OCI-LY3 (cell line): ENCODE results near the gene LMBRD1.

Experiments
- H2AFZ ChIP-seq: fragments of 200-600, 300-600 bp; shearing (Covaris generic); 2 replicates; pipeline ENCODE4 v1.6.0; 2014; ENCODE audit warnings: antibody characterized with exemption, low read depth, low read length
- H3K27ac ChIP-seq: fragments of 200-600, 300-600 bp; sonication (generic); 2 replicates; pipeline ENCODE4 v1.5.1; 2014; ENCODE audit warnings: mild to moderate bottlenecking, low read length, moderate library complexity, mixed read lengths
- H3K27me3 ChIP-seq: fragments of 200-600, 300-600 bp; sonication (generic); 2 replicates; pipeline ENCODE4 v1.6.1; 2014; ENCODE audit warnings: low read depth, low read length, mixed read lengths
- H3K36me3 ChIP-seq: fragments of 200-600, 300-600 bp; sonication (generic); replicated peaks from 2 replicates; pipeline ENCODE3; 2014; ENCODE audit warnings: low read depth, low read length, mixed read lengths
- H3K4me1 ChIP-seq: fragments of 300-600, 200-600 bp; sonication (generic); 2 replicates; pipeline ENCODE4 v1.6.1; 2014; ENCODE audit warnings: low read length, mixed read lengths
- H3K4me2 ChIP-seq: fragments of 200-600, 300-600 bp; sonication (generic); 2 replicates; pipeline ENCODE4 v1.6.1; 2014; ENCODE audit warnings: low read length, mixed read lengths
- H3K4me3 ChIP-seq: fragments of 300-600, 200-600 bp; sonication (generic); 2 replicates; pipeline ENCODE4 v1.5.1; 2014; ENCODE audit warnings: antibody characterized with exemption, mild to moderate bottlenecking, low read length, moderate library complexity
- H3K79me2 ChIP-seq: fragments of 300-600, 200-600 bp; shearing (Covaris generic); 2 replicates; pipeline ENCODE4 v1.6.1; 2014; ENCODE audit warnings: mild to moderate bottlenecking, low read length, mixed read lengths
- H3K9ac ChIP-seq: fragments of 300-600, 200-600 bp; shearing (Covaris generic); 2 replicates; pipeline ENCODE4 v1.6.0; 2014; ENCODE audit warnings: mild to moderate bottlenecking, low read length, moderate library complexity
- H3K9me3 ChIP-seq: fragments of 200-600, 300-600 bp; shearing (Covaris generic); 2 replicates; pipeline ENCODE4 v1.6.1; 2014; ENCODE audit warnings: low read length, mixed read lengths; ENCODE audit not compliant: insufficient read depth
- H4K20me1 ChIP-seq: fragments of 200-600, 300-600 bp; sonication (generic); 2 replicates; pipeline ENCODE4 v1.6.1; 2016; ENCODE audit warnings: low read length, mixed read lengths; ENCODE audit not compliant: insufficient read depth
- EZH2phosphoT487 ChIP-seq: fragments of 200-600 bp; shearing (Covaris generic); IDR thresholded peaks from 2 replicates; pipeline ENCODE4 v1.6.1; 2018; ENCODE audit warnings: antibody characterized with exemption, mixed run types, low read depth
- TF ChIP-seq, protein P1 (sequence below): fragments of 200-600, 300-600 bp; sonication (generic); IDR thresholded peaks from 2 replicates; pipeline ENCODE4 v1.5.1; 2014; ENCODE audit warnings: antibody characterized with exemption, low read length, low read depth

Gene LMBRD1

DNA sequence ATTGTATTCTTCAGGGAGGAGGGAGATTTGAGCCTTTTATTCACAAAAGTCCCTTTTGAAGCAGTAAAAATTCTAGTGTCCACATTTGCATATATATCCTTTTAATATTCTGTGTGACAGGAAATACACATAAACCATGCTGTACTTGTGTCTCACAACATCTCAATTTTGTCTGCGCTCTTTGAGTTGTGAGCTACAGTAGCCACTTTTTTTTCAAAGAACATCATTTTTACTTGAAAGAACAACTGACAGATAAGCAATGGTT lies 21.3 kb downstream of the LMBRD1 start:
- TF ChIP-seq EZH2phosphoT487, result no peak
- TF ChIP-seq, protein P1, sequence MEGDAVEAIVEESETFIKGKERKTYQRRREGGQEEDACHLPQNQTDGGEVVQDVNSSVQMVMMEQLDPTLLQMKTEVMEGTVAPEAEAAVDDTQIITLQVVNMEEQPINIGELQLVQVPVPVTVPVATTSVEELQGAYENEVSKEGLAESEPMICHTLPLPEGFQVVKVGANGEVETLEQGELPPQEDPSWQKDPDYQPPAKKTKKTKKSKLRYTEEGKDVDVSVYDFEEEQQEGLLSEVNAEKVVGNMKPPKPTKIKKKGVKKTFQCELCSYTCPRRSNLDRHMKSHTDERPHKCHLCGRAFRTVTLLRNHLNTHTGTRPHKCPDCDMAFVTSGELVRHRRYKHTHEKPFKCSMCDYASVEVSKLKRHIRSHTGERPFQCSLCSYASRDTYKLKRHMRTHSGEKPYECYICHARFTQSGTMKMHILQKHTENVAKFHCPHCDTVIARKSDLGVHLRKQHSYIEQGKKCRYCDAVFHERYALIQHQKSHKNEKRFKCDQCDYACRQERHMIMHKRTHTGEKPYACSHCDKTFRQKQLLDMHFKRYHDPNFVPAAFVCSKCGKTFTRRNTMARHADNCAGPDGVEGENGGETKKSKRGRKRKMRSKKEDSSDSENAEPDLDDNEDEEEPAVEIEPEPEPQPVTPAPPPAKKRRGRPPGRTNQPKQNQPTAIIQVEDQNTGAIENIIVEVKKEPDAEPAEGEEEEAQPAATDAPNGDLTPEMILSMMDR, result no peak
- Histone ChIP-seq H4K20me1 (peaks cover 7% of the 10 kb centered on the region; the same call in 1 of the 2 replicates), H3K27me3 (no peaks in the 10 kb centered on the region), H3K27ac (no peak overlapping the region), H3K9me3 (no peaks in the 10 kb centered on the region), H2AFZ (no peak overlapping the region), H3K79me2 (no peaks in the 10 kb centered on the region), H3K4me3 (no peak overlapping the region), H3K4me1 (no peaks in the 10 kb centered on the region), H3K36me3 (peaks cover 38% of the 10 kb centered on the region), H3K4me2 (no peak overlapping the region), H3K9ac (no peak overlapping the region)

DNA sequence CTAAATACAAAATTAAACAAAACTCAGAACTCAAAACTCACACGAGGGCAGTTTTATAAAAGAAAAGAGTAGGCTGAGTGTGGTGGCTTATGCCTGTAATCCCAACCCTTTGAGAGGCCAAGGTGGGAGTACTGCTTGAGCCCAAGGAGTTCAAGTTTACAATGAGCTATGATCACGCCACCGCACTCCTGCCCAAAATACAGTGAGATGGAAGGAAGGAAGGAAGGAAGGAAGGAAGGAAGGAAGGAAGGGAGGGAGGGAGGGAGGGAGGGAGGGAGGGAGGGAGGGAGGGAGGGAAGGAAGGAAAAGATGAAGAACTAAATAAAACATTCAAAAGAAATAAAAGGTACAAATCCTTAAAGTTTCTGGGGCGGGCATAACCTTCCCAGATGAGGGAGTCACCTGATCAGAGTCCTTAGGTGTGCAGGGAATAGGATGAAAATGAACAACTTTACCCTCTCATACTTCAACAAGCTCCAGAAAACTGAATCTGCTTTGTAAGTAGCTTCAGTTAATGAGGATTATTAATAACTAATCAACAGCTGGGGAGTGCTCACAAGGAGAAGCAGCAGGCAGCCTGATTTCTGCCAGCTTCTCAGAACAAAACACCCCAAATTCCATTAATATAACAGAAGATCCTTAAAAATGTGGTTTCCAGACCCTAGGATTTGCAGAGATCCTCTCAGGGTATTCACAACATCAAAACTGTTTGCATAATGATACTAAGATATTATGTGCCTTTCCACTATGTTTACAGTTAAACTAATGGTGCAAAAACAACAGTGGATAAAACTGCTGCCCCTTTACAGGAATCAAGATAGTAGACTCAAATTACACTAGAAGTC lies 21.8 kb downstream of the LMBRD1 start:
- H3K4me2 ChIP-seq, result no peak overlapping the region
- H3K9ac ChIP-seq, result no peak overlapping the region
- no peaks in the 10 kb centered on the region for H3K9me3 ChIP-seq
- H2AFZ ChIP-seq, result no peak overlapping the region
- no peaks in the 10 kb centered on the region for H3K79me2 ChIP-seq
- TF ChIP-seq EZH2phosphoT487, result no peak
- TF ChIP-seq, protein P1, result no peak
- H3K4me3 ChIP-seq, result no peak overlapping the region
- no peaks in the 10 kb centered on the region for H3K27me3 ChIP-seq
- H4K20me1 ChIP-seq, result peaks cover 7% of the 10 kb centered on the region; the same call in 1 of the 2 replicates
- peaks cover 43% of the 10 kb centered on the region for H3K36me3 ChIP-seq
- H3K27ac ChIP-seq, result no peak overlapping the region
- no peaks in the 10 kb centered on the region for H3K4me1 ChIP-seq

DNA sequence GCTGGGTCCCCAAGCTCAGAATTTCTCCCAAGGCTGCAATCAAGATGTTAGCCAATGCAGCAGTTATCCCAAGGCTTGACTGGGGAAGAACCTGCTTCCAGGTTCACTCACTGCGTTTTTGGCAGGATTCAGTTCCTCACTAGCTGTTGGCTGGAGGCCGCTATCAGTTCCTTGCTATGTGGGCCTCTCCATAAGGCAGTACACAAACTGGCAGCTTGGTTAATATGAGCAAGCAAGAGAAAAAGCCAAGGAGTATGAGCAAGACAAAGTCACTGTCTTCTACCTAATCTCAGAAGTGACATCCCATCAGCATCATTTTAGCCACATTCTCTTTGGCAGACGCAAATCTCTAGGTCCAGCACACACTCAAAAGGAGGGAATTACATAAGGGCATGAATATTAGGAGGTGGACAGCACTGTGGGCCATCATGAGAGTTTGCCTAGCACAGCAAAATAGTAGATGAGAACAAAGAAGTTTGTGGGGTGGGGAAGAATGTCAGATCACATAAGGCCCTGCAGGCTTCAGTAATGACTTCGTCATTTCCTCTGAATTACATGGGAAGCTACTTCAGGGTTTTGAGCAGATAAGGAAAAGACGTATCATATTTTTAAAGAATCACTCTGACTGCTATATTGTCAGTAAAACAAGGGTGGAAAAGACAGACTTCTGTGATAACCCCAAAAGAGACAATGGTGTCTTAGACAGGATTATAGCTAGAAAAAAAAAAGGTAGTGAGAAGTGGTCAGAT lies 25.5 kb downstream of the LMBRD1 start:
- Histone ChIP-seq H2AFZ (no peak overlapping the region), H4K20me1 (peaks cover 7% of the 10 kb centered on the region; the same call in 1 of the 2 replicates), H3K9me3 (no peaks in the 10 kb centered on the region), H3K27me3 (no peaks in the 10 kb centered on the region), H3K36me3 (peaks cover 37% of the 10 kb centered on the region), H3K4me1 (no peaks in the 10 kb centered on the region), H3K9ac (no peak overlapping the region), H3K4me3 (no peak overlapping the region), H3K27ac (no peak overlapping the region), H3K4me2 (no peak overlapping the region), H3K79me2 (no peaks in the 10 kb centered on the region)
- TF ChIP-seq EZH2phosphoT487, result no peak
- TF ChIP-seq, protein P1, result no peak

DNA sequence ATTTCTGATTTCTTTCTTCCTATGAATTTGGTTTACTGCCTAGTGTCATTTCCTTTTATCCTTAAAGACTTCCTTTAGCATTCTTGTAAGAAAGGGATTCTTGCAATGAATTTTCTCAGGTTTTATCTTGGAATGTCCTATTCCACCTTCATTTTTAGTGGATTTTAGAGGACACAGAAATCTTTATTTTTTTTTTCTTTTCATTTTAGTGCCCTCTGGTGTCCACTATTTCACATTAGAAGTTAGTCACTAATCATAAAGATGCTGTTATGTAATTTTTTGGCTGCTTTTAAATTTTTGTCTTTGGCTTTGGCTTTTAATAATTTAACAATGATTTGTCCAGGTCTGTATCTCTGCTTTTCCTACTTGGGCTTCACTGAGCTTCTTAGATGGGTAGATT lies 28.1 kb downstream of the LMBRD1 start:
- Histone ChIP-seq H3K4me1 (no peaks in the 10 kb centered on the region), H4K20me1 (peaks cover 7% of the 10 kb centered on the region; the same call in 1 of the 2 replicates), H3K4me3 (no peak overlapping the region), H3K9me3 (no peaks in the 10 kb centered on the region), H3K9ac (no peak overlapping the region), H3K79me2 (no peaks in the 10 kb centered on the region), H3K36me3 (peaks cover 21% of the 10 kb centered on the region), H2AFZ (no peak overlapping the region), H3K4me2 (no peak overlapping the region), H3K27me3 (no peaks in the 10 kb centered on the region), H3K27ac (no peak overlapping the region)
- TF ChIP-seq EZH2phosphoT487, result no peak
- TF ChIP-seq, protein P1, result peak; percentile 32
